Measurements from ENCODE around the gene SNX22. TPM values are rescaled to one million over a fixed set of nuclear protein-coding genes. Genes with fewer than 3 reads are reported as not detected.

Gene SNX22
- total RNA-seq, 1 donor from 2014 or later, result 0.34 TPM

- DNase-seq, result no peak
These were observed 6.1 kb downstream of the SNX22 start for GRCh38 chr15:64157599-64158125.

DNA sequence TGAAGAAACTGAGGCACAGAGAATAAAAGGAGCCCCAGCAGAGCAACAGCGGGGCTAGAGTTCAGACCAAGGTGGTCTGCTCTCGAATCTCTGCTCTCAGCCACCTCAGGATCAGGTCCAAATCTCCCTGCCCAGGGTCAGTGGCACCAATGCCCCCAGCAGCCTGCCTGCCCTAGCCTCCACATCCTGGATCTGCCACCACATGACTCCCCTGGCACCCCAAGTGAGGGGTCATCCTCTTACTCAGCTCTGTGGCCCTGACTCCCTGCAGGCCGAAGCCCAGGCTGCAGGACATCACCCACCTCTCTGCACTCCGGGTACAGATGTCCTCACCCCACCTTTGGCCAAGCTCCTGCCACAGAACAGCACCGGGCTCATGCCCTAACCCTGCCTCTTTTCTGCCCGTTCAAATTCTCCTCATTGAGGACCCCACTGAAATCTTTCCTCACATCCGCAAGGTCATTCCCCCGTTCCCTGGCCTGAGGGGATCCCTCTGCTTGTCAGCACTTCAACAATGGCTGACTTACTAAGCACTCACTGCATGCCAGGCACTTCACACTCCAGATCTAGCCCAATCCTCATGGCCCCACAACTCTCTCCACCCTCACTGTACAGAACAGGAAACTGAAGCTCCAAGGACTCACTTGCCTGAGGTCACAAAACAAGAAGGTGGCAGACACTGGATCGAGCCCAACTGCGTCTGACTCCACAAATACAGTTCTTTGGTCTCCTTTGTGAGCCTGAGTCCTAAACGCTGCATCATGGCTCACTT is 7.0 kb downstream of the SNX22 start:
- no peak for DNase-seq

GRCh38 chr15:64161688-64162477 is 10.4 kb downstream of the SNX22 start:
- DNase-seq, result no peak

- no peak for DNase-seq
These were observed 10.9 kb downstream of the SNX22 start for GRCh38 chr15:64162478-64162868.

- peak; percentile 98 for DNase-seq
These were observed 11.5 kb downstream of the SNX22 start, which contains the start of gene PPIB for GRCh38 chr15:64162869-64163658. Gene PPIB (minus strand): TSS chr15:64163022. CDS start chr15:64162986, 36 bp downstream.

- peak; percentile 65 for DNase-seq
These were observed 12.3 kb downstream of the SNX22 start for GRCh38 chr15:64163659-64164362.

- no peak for DNase-seq
These were observed 12.9 kb downstream of the SNX22 start for GRCh38 chr15:64164436-64164835.

DNA sequence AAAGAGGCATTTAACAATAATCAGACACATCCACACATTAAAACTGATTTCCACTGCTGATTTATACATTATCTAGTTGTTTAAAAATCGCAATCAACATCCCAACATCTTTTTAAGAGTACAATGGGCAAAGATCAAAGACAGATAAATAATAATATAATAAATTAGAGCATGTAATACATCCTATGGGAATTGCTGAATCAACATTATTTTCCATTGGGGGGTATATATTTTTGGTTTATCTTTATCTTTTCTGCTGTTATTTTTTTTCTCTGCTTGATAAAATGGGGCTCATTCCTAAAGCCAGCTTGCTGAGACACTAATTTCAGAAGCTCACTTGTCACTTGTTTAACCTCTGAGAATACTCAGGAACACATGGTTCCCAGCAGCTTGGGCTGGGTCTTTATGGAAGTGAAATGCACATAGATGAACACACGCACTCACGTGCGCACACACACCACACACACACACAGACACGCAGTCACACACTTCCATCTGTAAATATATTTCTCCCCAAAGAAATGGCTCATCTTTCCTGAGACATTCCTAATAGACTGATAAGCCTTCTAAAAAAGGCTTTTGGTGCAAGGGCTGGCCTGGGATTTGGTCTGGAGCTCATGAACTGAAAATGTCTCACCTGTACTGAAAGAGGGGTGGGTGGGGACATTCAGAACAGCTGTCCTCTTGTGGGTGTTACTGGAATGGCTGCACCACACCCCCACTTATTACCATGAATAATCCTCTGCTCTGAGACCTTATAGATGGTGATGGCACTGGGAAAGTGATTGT is 14.8 kb downstream of the SNX22 start:
- no peak for DNase-seq

GRCh38 chr15:64180235-64180824 is 28.8 kb downstream of the SNX22 start:
- DNase-seq, result no peak

- peak; percentile 26 for DNase-seq
These were observed 31.4 kb downstream of the SNX22 start for GRCh38 chr15:64182859-64183370.

DNA sequence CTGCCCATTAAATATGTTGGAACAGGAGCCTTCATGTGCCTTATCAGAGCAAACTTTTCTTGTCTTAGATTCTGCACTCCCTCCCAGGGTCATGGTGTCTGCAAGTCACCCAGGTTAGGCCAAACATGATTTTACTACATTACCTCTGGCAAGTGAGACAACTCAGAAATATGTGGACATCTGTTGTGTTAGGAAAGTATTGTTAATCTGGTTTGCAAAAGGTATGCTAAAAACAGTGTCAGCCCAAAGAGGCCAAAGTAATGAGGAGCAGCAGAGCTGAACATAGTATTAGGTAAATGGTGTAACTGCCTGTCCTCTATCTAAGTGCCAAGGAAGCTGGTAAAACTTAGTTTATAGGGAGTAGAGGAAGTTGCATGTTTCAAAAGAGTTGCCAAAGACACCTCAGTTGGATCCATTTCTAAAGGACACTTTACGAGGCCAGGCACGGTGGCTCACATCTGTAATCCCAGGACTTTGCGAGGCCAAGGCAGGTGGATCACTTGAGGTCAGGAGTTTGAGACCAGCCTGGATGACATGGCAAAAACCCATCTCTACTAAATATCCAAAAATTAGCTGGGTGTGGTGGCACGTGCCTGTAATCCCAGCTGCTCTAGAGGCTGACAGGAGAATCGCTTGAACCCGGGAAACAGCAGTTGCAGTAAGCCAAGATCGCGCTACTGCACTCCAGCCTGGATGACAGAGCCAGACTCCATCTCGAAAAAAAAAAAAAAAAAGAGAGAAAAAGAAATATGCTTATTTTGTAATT is 33.8 kb downstream of the SNX22 start:
- DNase-seq, result no peak

DNA sequence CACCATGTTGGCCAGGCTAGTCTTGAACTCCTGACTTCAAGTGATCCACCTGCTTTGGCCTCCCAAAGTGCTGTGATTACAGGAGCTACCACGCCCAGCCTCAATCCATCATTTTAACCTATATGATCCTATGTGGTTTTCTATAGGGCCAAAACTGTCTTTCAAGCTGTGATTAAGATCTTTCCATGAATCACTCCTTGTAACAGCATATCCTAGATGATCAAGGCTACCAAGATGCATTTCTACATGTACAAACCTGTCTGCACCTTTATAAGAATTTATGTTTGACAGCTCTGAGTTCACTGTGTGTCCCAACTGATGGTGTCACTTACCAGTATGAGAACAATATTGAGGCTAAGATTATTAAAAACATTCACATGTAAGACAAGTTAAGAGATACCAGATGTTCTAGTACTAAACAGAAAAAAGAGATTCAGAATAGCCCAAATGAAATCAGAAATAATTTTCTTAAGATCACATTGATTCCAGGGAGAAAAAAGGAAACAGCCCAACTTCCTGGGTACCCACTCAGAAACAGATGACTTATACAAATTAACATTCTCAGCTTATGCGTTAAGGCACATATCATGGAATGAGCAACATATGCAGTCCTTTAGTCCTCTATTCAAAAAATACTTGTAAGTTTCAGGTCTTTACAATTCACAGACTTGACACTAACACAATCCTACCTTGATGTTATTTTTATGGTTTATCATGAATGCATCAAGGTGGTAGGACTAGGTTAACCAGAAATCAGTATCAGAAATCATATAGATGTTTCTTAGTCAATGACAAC is 36.1 kb downstream of the SNX22 start:
- no peak for DNase-seq

- DNase-seq, result no peak
These were observed 40.7 kb downstream of the SNX22 start for GRCh38 chr15:64191971-64192830.

- no peak for DNase-seq
These were observed 42.4 kb downstream of the SNX22 start for GRCh38 chr15:64193971-64194370.

GRCh38 chr15:64197425-64197824 is 45.9 kb downstream of the SNX22 start:
- DNase-seq, result no peak

DNA sequence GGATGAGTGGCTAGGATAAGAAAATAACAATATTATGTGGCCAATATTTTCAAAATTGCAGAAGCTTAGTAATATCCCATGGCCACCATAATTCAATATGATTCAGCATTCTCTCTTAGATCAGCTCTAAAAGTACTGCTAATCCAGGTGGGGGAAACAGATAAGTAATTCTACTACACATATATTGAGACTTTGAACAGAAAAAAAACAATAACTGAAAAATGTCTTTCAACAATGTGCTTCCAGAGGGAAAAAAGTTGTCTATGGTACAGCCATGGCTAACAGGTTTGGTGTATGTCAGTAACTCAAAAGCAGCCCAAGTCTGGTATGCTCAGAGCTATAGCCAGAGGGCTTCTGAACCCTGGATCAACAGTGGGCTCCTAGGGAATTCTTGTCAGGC is 53.7 kb downstream of the SNX22 start:
- no peak for DNase-seq
